Large intestine (tissue), 1 donor: ENCODE measurements around the gene COPS6. TPM values are rescaled to one million over a fixed set of nuclear protein-coding genes. Genes with fewer than 3 reads are reported as not detected.

ENCODE experiments used
- polyA plus RNA-seq: library from polyadenylated mRNA; unstranded; fragments of 120-200 nt; gene quantifications from one replicate; pipeline ENCODE4 v1.2.1, GENCODE V29; 2013

Gene COPS6
- polyA plus RNA-seq, 1 donor: 94.0 TPM

Other genes starting within 250 kb of the COPS6 start
- 0.13 TPM for gene OR2AE1, start 211.9 kb upstream of the COPS6 start, polyA plus RNA-seq
- 33.2 TPM for gene TRIM4, start 169.4 kb upstream of the COPS6 start, polyA plus RNA-seq
- 0.54 TPM for gene GJC3, start 159.3 kb upstream of the COPS6 start, polyA plus RNA-seq
- 13.9 TPM for gene AZGP1, start 112.9 kb upstream of the COPS6 start, polyA plus RNA-seq
- gene ZKSCAN1, start 73.4 kb upstream of the COPS6 start, polyA plus RNA-seq: 45.6 TPM
- gene ZSCAN21, start 39.2 kb upstream of the COPS6 start, polyA plus RNA-seq: 13.6 TPM
- 50.4 TPM for gene ZNF3, start 7.2 kb upstream of the COPS6 start, polyA plus RNA-seq
- 93.8 TPM for gene MCM7, start 12.4 kb downstream of the COPS6 start, polyA plus RNA-seq
- gene AP4M1, start 12.7 kb downstream of the COPS6 start, polyA plus RNA-seq: 18.2 TPM
- gene TAF6, start 30.4 kb downstream of the COPS6 start, polyA plus RNA-seq: 36.1 TPM
- 20.1 TPM for gene CNPY4, start 30.7 kb downstream of the COPS6 start, polyA plus RNA-seq
- 2.8 TPM for gene MBLAC1, start 38.0 kb downstream of the COPS6 start, polyA plus RNA-seq
- gene LAMTOR4, start 59.9 kb downstream of the COPS6 start, polyA plus RNA-seq: 133 TPM
- gene TRAPPC14, start 69.8 kb downstream of the COPS6 start, polyA plus RNA-seq: 23.8 TPM
- gene GAL3ST4, start 79.6 kb downstream of the COPS6 start, polyA plus RNA-seq: 4.2 TPM
- gene GPC2, start 88.4 kb downstream of the COPS6 start, polyA plus RNA-seq: 3.9 TPM
- 15.6 TPM for gene STAG3, start 88.9 kb downstream of the COPS6 start, polyA plus RNA-seq
- gene PVRIG, start 131.0 kb downstream of the COPS6 start, polyA plus RNA-seq: 1.5 TPM
- gene SPDYE3, start 218.7 kb downstream of the COPS6 start, polyA plus RNA-seq: 3.5 TPM